Small intestine (tissue), 7 donors: Measurements from ENCODE around the gene RPRD1A. TPM values are rescaled to one million over a fixed set of nuclear protein-coding genes. Genes with fewer than 3 reads are reported as not detected.
"Not testable (repeated sequence)": the region's sequence is repeated elsewhere in the genome, so short reads cannot be mapped to it uniquely, and the experiment has no call there.

Experiments
- DNase-seq, 2 donors: peaks; one replicate each; pipeline versions ENCODE4 v3.0.0 to v3.0.0-alpha.2; 2013
- FAIRE-seq: peaks from 2 replicates; lab custom pipeline; 2012; peaks lifted over from hg19 to GRCh38; lab: Jason Lieb, UNC
- H3K27ac ChIP-seq, 3 donors: one replicate each; pipeline ENCODE4 v1.5.1; 2013; ENCODE audit warnings: low read length in 2 of 3, mild to moderate bottlenecking in 2 of 3, control low read depth in 1 of 3, inconsistent platforms in 1 of 3, low read depth in 1 of 3, moderate library complexity in 1 of 3
- H3K27me3 ChIP-seq, 3 donors: one replicate each; pipeline ENCODE4 v1.6.1; 2013; ENCODE audit warnings: low read length in 3 of 3, inconsistent platforms in 1 of 3; ENCODE audit not compliant: control insufficient read depth in 3 of 3, insufficient read depth in 3 of 3
- H3K36me3 ChIP-seq, 3 donors: one replicate each; pipeline ENCODE4 v1.6.1; 2013; ENCODE audit warnings: low read length in 3 of 3, inconsistent platforms in 1 of 3, low read depth in 1 of 3, mild to moderate bottlenecking in 1 of 3, moderate library complexity in 1 of 3; ENCODE audit not compliant: control insufficient read depth in 3 of 3, insufficient read depth in 2 of 3
- H3K4me1 ChIP-seq, 3 donors: one replicate each; pipeline ENCODE4 v1.6.1; 2013; ENCODE audit warnings: low read length in 2 of 3, inconsistent platforms in 1 of 3, low read depth in 1 of 3, mild to moderate bottlenecking in 1 of 3, moderate library complexity in 1 of 3; ENCODE audit not compliant: control insufficient read depth in 3 of 3, insufficient read depth in 2 of 3
- H3K4me3 ChIP-seq, 3 donors: one replicate each; pipeline ENCODE4 v1.5.1; 2013; ENCODE audit warnings: low read length in 3 of 3, control low read depth in 1 of 3, inconsistent platforms in 1 of 3, low read depth in 1 of 3, mild to moderate bottlenecking in 1 of 3, moderate library complexity in 1 of 3
- H3K9me3 ChIP-seq, 2 donors: one replicate each; pipeline ENCODE4 v1.6.1; 2013; ENCODE audit warnings: low read depth in 1 of 2, low read length in 1 of 2; ENCODE audit not compliant: control insufficient read depth in 2 of 2, insufficient read depth in 1 of 2
- WGBS, 3 donors: extraction: QIAGEN DNeasy Blood & Tissue Kit; methylation state at CpG; one replicate each; pipeline ENCODE4 v1.1.7; 2013; 5-methylcytosine and 5-hydroxymethylcytosine counted together
- polyA plus RNA-seq, 4 donors: library from polyadenylated mRNA; stranded (reverse) in 3 of 4; unstranded in 1 of 4; fragments of 200-250 nt in 3 of 4; fragments of 120-200 nt in 1 of 4; gene quantifications; one replicate each; pipeline versions ENCODE4 v1.2.1 to v1.2.3, GENCODE V29; 2013
- donor health status: healthy with polysubstance abuse.
- donor health status: control.
- donor health status: control.
- donor health status: Bipolar disorder and iron deficiency.
- donor health status: healthy.

The RPRD1A gene
- polyA plus RNA-seq, 4 donors = 11.1 to 49.8 (median 19.4) TPM

- Histone ChIP-seq H3K27me3 (no peaks in the 10 kb centered on the region), H3K9me3 (no peaks in the 10 kb centered on the region), H3K27ac (no peak overlapping the region), H3K4me3 (no peak overlapping the region), H3K4me1 (no peaks in the 10 kb centered on the region), H3K36me3 (peaks cover 7 to 10% (median 8%) of the 10 kb centered on the region in 3 donors)
- no peak for DNase-seq
- no peak for FAIRE-seq
- WGBS, 3 donors = 47 to 50% (median 48%) methylated on average over 2 of the region's 2 CpGs
These were observed 40.8 kb upstream of the RPRD1A start for GRCh38 chr18:36108196-36108595.

- Histone ChIP-seq H3K36me3 (peaks cover 5 to 8% (median 7%) of the 10 kb centered on the region in 3 donors), H3K9me3 (peaks cover 0 to 3% of the 10 kb centered on the region in 2 donors), H3K4me3 (no peak overlapping the region), H3K27ac (no peak overlapping the region), H3K27me3 (no peaks in the 10 kb centered on the region), H3K4me1 (no peaks in the 10 kb centered on the region)
- FAIRE-seq (no peak), DNase-seq (no peak)
These were observed 40.1 kb upstream of the RPRD1A start for GRCh38 chr18:36107477-36107876.

DNA sequence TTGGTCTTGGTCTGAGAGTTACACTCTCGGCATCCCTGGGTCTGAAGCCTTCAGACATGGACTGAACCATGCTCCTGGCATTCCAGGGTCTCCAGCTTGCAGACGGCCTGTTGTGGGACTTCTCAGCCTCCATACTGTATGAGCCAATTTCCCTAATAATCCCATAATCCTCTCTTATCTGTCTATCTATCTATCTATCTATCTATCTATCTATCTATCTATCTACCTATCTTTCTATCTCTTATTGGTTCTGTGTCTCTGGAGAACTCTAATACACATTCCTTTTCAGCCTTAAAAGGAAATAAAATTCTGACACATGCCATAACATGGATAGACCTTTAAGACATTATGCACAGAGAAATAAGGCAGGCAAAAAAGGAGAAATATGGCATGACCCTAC lies 37.4 kb upstream of the RPRD1A start:
- Histone ChIP-seq H3K4me3 (no peak overlapping the region), H3K4me1 (no peaks in the 10 kb centered on the region), H3K27me3 (no peaks in the 10 kb centered on the region), H3K9me3 (peaks cover 0 to 13% of the 10 kb centered on the region in 2 donors), H3K36me3 (peaks cover 0 to 3% (median 0%) of the 10 kb centered on the region in 3 donors), H3K27ac (no peak overlapping the region)
- DNase-seq (no peak), FAIRE-seq (no peak)
- 83 to 92% (median 85%) methylated on average over 2 of the region's 2 CpGs for WGBS, 3 donors

- Histone ChIP-seq H3K36me3 (no peaks in the 10 kb centered on the region), H3K4me3 (no peak overlapping the region), H3K27me3 (no peaks in the 10 kb centered on the region), H3K4me1 (no peaks in the 10 kb centered on the region), H3K9me3 (peaks cover 0 to 13% of the 10 kb centered on the region in 2 donors), H3K27ac (no peak overlapping the region)
- WGBS, 3 donors = 93 to 94% (median 93%) methylated on average over 7 of the region's 7 CpGs
- DNase-seq = no peak
- no peak for FAIRE-seq
These were observed 34.6 kb upstream of the RPRD1A start for GRCh38 chr18:36101943-36102342.

- no peak overlapping the region for H3K27ac ChIP-seq
- no peaks in the 10 kb centered on the region for H3K27me3 ChIP-seq
- FAIRE-seq (no peak), DNase-seq (no peak)
- H3K36me3 ChIP-seq = no peaks in the 10 kb centered on the region
- H3K4me1 ChIP-seq = no peaks in the 10 kb centered on the region
- no peak overlapping the region for H3K4me3 ChIP-seq
- peaks cover 0 to 13% of the 10 kb centered on the region in 2 donors for H3K9me3 ChIP-seq
These were observed 32.0 kb upstream of the RPRD1A start for GRCh38 chr18:36099311-36099710.

DNA sequence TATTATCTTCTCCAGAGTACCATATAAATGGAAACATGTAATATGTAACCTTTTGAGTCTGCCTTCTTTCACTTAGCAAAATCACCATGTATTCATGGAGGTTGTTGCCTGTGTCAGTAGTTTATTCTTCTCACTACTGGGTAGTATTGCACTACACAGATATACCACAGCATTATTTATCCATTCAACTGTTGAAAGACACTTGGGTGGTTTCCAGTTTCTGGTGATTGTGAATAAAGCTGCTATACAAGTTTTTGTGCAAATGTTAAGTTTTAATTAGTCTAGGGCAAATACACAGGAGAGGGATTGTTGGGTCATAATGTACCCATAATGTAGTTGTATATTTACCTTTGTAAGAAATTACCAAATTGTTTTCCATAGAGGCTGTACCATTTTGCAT lies 29.6 kb upstream of the RPRD1A start:
- Histone ChIP-seq H3K4me1 (no peaks in the 10 kb centered on the region), H3K4me3 (no peak overlapping the region), H3K36me3 (no peaks in the 10 kb centered on the region), H3K9me3 (peaks cover 0 to 6% of the 10 kb centered on the region in 2 donors), H3K27ac (no peak overlapping the region), H3K27me3 (no peaks in the 10 kb centered on the region)
- FAIRE-seq (no peak), DNase-seq (no peak)

DNA sequence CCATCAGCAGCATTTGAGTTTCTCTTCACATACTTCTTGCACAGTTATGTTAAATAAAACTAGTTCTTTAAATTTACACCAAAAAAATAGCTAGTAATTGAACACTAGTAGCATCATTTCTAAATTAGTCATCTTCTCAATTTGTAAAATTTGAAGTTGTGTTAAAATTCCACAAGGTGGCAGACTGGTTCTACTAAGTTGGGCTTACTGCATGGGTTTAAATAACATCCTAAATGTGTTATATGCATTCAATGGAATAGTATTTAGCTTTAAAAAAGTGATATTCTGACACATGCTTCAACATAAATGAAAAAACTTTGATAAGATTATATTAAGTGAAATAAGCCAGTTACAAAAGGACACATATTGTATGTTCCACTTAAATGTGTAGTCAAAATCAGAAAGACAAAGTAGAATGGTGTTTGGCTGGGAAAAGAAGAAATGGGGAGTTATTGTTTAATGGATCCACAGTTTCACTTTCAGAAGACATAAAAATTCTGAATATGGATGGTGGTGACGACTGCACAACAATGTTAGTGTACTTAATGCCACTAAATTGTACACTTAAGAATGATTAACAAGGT lies 28.7 kb upstream of the RPRD1A start:
- FAIRE-seq (peak; percentile 44), DNase-seq (peak; percentile 39 to 53)
- H3K27ac ChIP-seq = no peak overlapping the region
- H3K27me3 ChIP-seq = no peaks in the 10 kb centered on the region
- no peaks in the 10 kb centered on the region for H3K9me3 ChIP-seq
- H3K4me3 ChIP-seq = no peak overlapping the region
- WGBS, 3 donors = 20 to 26% (median 23%) methylated on average over 1 of the region's 1 CpG
- no peaks in the 10 kb centered on the region for H3K36me3 ChIP-seq
- no peaks in the 10 kb centered on the region for H3K4me1 ChIP-seq

GRCh38 chr18:36094431-36094830 lies 27.1 kb upstream of the RPRD1A start:
- DNase-seq (no peak), FAIRE-seq (no peak)
- Histone ChIP-seq H3K4me3 (no peak overlapping the region), H3K27ac (no peak overlapping the region), H3K4me1 (no peaks in the 10 kb centered on the region), H3K36me3 (no peaks in the 10 kb centered on the region), H3K9me3 (no peaks in the 10 kb centered on the region), H3K27me3 (no peaks in the 10 kb centered on the region)
- 51 to 77% (median 63%) methylated on average over 3 of the region's 3 CpGs for WGBS, 3 donors

DNA sequence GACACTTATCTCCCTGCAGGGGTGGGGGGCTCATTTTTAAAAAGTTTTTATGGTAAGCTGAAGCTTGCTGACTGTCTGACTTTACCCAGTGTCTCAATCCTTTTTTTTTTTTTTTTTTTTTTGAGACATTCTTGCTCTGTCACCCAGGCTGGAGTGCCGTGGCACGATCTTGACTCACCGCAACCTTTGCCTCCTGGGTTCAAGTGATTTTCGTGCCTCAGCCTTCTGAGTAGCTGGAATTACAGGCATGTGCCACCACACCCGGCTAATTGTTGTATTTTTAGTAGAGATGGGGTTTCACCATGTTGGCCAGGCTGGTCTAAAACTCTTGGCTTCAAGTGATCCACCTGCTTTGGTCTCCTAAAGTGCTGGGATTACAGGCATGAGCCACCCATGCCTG lies 24.8 kb upstream of the RPRD1A start:
- H3K27me3 ChIP-seq, H3K36me3 ChIP-seq, H3K27ac ChIP-seq, H3K4me1 ChIP-seq, H3K4me3 ChIP-seq, H3K9me3 ChIP-seq, FAIRE-seq: not testable (repeated sequence)
- 37 to 64% (median 45%) methylated on average over 5 of the region's 5 CpGs for WGBS, 3 donors
- DNase-seq = peak in 1 of 2 donors; percentile 42
